Activated T-helper 2 cell treated with anti-CD3 and anti-CD28 coated beads, Interferon-gamma antibody, Interleukin-2, Interleukin-4, amounts not matched to agents 10 μg/mL and 5 μg/mL and 100 μg/mL, durations not matched to agents 14 hours and 24 hours and 36 hours (primary cell): ENCODE data around the gene PDCD1LG2. TPM values are rescaled to one million over a fixed set of nuclear protein-coding genes. Genes with fewer than 3 reads are reported as not detected.

Experiments used
- DNase-seq: peaks from one replicate; pipeline ENCODE4 v3.0.0; 2021; ENCODE audit warnings: low spot score
- H3K27ac Mint-ChIP-seq: one replicate; pipeline ENCODE4 v1.8.0; 2021; ENCODE audit warnings: mixed read lengths
- H3K27me3 Mint-ChIP-seq: one replicate; pipeline ENCODE4 v1.8.0; 2021; ENCODE audit warnings: low read depth, mixed read lengths
- H3K36me3 Mint-ChIP-seq: one replicate; pipeline ENCODE4 v1.8.0; 2021; ENCODE audit warnings: low read depth, mixed read lengths
- H3K4me1 Mint-ChIP-seq: one replicate; pipeline ENCODE4 v1.8.0; 2021; ENCODE audit warnings: low read depth, mixed read lengths
- H3K4me3 Mint-ChIP-seq: one replicate; pipeline ENCODE4 v1.8.0; 2021; ENCODE audit warnings: low read depth, mild to moderate bottlenecking, moderate library complexity, mixed read lengths
- H3K9me3 Mint-ChIP-seq: one replicate; pipeline ENCODE4 v1.8.0; 2021; ENCODE audit warnings: mixed read lengths
- intact Hi-C: fragments of 100-400 bp; cut with micrococcal nuclease; formaldehyde crosslinking; loops from one replicate; pipeline ENCODE4 v1.15.1; 2023
- total RNA-seq: library from RNA; stranded (reverse); gene quantifications from 2 replicates; pipeline ENCODE4 v1.2.3, GENCODE V29; 2022

Gene PDCD1LG2
- total RNA-seq, 1 donor from 2014 or later, result 1.7 TPM

DNA sequence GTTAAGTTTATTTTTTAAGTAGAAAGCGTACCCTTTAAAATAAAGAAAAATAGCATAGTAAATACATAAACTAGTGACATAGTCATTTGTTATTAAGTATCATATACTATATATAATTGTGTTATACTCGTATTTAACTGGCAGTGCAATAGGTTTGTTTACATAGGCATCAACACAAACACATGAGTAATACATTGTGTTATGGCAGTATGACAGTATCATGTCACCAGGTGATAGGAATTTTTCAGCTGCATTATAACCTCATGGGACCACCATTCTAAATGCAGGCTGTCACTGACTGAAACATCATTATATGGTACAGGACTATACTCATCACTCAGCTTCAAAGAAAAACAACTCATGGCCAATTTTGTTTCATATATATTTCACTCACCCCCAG is 110.2 kb downstream of the PDCD1LG2 start:
- intact Hi-C loops, result loop anchor here (10.0 kb wide), 1 partner anchor 794 kb away; the partner anchor contains the start of gene UHRF2
- Mint-ChIP-seq H3K36me3 (peaks cover 28% of the 10 kb centered on the region), H3K9me3 (no peaks in the 10 kb centered on the region), H3K27ac (no peak overlapping the region), H3K4me3 (no peak overlapping the region), H3K27me3 (no peaks in the 10 kb centered on the region), H3K4me1 (peaks cover 37% of the 10 kb centered on the region)
- DNase-seq, result no peak

Other genes with a start within 250 kb of the PDCD1LG2 start
- gene RLN2, start 205.8 kb upstream of the PDCD1LG2 start, total RNA-seq, result 1.4 and 1.7 TPM in 2 replicates
- gene RLN1, start 170.7 kb upstream of the PDCD1LG2 start, total RNA-seq, result 0.60 and 0.87 TPM in 2 replicates
- 39.3 and 42.3 TPM in 2 replicates for gene PLGRKT, start 72.6 kb upstream of the PDCD1LG2 start, total RNA-seq
- 36.7 and 40.5 TPM in 2 replicates for gene CD274, start 60.0 kb upstream of the PDCD1LG2 start, total RNA-seq
- gene RIC1, start 118.6 kb downstream of the PDCD1LG2 start, total RNA-seq, result 21.5 and 22.1 TPM in 2 replicates